K562 (cell line): ENCODE results near the gene RBL1. TPM values are rescaled to one million over a fixed set of nuclear protein-coding genes. Genes with fewer than 3 reads are reported as not detected.

Source experiments
- CREB1 ChIP-seq, 2 experiments: sonication (generic) in 1 of 2; formaldehyde crosslinking in 1 of 2; IDR thresholded peaks; 2 replicates each; pipeline versions ENCODE4 v1.6.1 to v1.8.0; 2012 to 2022; ENCODE audit warnings: inconsistent platforms in 1 of 2, mild to moderate bottlenecking in 1 of 2, missing genetic modification reagents in 1 of 2, moderate library complexity in 1 of 2
- GABPB1 ChIP-seq: sonication (generic); formaldehyde crosslinking; IDR thresholded peaks from 2 replicates; pipeline ENCODE4 v1.8.0; 2022; ENCODE audit warnings: mild to moderate bottlenecking, missing genetic modification reagents
- HNRNPLL ChIP-seq: fragments of 200-400 bp; formaldehyde crosslinking; IDR thresholded peaks from 2 replicates; pipeline ENCODE4 v1.6.1; 2017; ENCODE audit warnings: low read length, low read depth, mild to moderate bottlenecking; ENCODE audit not compliant: poor library complexity, severe bottlenecking
- KDM5B ChIP-seq: fragments of 200-600 bp; sonication (generic); IDR thresholded peaks from 2 replicates; pipeline ENCODE4 v1.6.1; 2012; ENCODE audit warnings: low read depth, mild to moderate bottlenecking, moderate library complexity, low read length, control low read depth, inconsistent platforms; ENCODE audit not compliant: insufficient replicate concordance
- NFE2 ChIP-seq: IDR thresholded peaks from 2 replicates; pipeline ENCODE4 v1.6.1; 2014; ENCODE audit warnings: antibody characterized with exemption, low read depth
- PCBP1 ChIP-seq: fragments of 200-400 bp; formaldehyde crosslinking; IDR thresholded peaks from 2 replicates; pipeline ENCODE4 v1.6.1; 2018; ENCODE audit warnings: mild to moderate bottlenecking, low read depth, low read length; ENCODE audit not compliant: poor library complexity, severe bottlenecking
- POLR2A ChIP-seq: fragments of 450-650 bp; conservative IDR thresholded peaks from 2 replicates; pipeline ENCODE4 v1.6.1; 2016
- POU5F1 ChIP-seq: fragments of 150-350 bp; IDR thresholded peaks from 2 replicates; pipeline ENCODE4 v1.6.1; 2014; ENCODE audit warnings: borderline replicate concordance, low read length, low read depth, mild to moderate bottlenecking; ENCODE audit not compliant: partially characterized antibody
- SAP30 ChIP-seq: fragments of 200-600 bp; sonication (generic); IDR thresholded peaks from 2 replicates; pipeline ENCODE4 v1.6.1; 2012; ENCODE audit warnings: borderline replicate concordance, low read depth, mild to moderate bottlenecking, moderate library complexity, low read length, control low read depth, inconsistent platforms; ENCODE audit not compliant: insufficient read depth, poor library complexity, severe bottlenecking
- SIN3A ChIP-seq, 2 experiments: fragments of 150-350 bp in 1 of 2; IDR thresholded peaks; 2 replicates each; pipeline ENCODE4 v1.6.1; 2011 to 2016; ENCODE audit warnings: borderline replicate concordance in 2 of 2, low read depth in 2 of 2, low read length in 2 of 2, mild to moderate bottlenecking in 2 of 2, moderate library complexity in 2 of 2; ENCODE audit not compliant: control insufficient read depth in 1 of 2
- SIN3B ChIP-seq: fragments of 450-650 bp; IDR thresholded peaks from 2 replicates; pipeline ENCODE4 v1.6.1; 2017; ENCODE audit warnings: low read depth, mild to moderate bottlenecking, moderate library complexity
- SMARCC2 ChIP-seq: fragments of 450-650 bp; IDR thresholded peaks from 2 replicates; pipeline ENCODE4 v1.6.1; 2017; ENCODE audit warnings: antibody characterized with exemption, moderate library complexity, mild to moderate bottlenecking, low read depth
- SMC3 ChIP-seq: conservative IDR thresholded peaks from 2 replicates; pipeline ENCODE4 v1.6.1; 2011; ENCODE audit warnings: low read depth, low read length, improper control_type of control experiment; ENCODE audit not compliant: insufficient read depth
- TCF7 ChIP-seq: sonication (generic); IDR thresholded peaks from 2 replicates; pipeline ENCODE4 v1.6.1; 2016; ENCODE audit warnings: antibody characterized with exemption, borderline replicate concordance
- ZBTB7A ChIP-seq: IDR thresholded peaks from 2 replicates; pipeline ENCODE4 v1.6.1; 2011; ENCODE audit warnings: low read depth, mild to moderate bottlenecking, low read length, moderate library complexity, borderline replicate concordance; ENCODE audit not compliant: control insufficient read depth
- ZEB2 ChIP-seq: fragments of 450-650 bp; IDR thresholded peaks from 2 replicates; pipeline ENCODE4 v1.6.1; 2016
- ZNF830 ChIP-seq: fragments of 250-450 bp; sonication (Bioruptor Pico); IDR thresholded peaks from 2 replicates; pipeline ENCODE4 v1.5.0; 2021; ENCODE audit warnings: mild to moderate bottlenecking
- polyA plus RNA-seq, 8 experiments: library from polyadenylated mRNA; depleted of rRNA in 4 of 8; stranded (reverse) in 5 of 8; unstranded in 3 of 8; fragments of >200 nt; fragmentation: Nextera tagmentation in 2 of 8; fragmentation: Illumina TruSeq in 1 of 8; extraction: Ambion mirVana in 2 of 8; extraction: Trizol in 1 of 8; gene quantifications; 2 replicates each; pipeline versions ENCODE4 v1.2.1 to v1.2.3, GENCODE V29; 2011 to 2014; ENCODE audit warnings: inconsistent platforms in 1 of 8, missing spikeins in 1 of 8
- total RNA-seq, 7 experiments: library from RNA; depleted of rRNA in 6 of 7; stranded (reverse); fragments of >200 nt in 6 of 7; fragmentation: Illumina TruSeq in 2 of 7; extraction: Trizol in 2 of 7; gene quantifications; 2 replicates each; pipeline versions ENCODE4 v1.2.1 to v1.2.3, GENCODE V29; 2011 to 2021; ENCODE audit warnings: low replicate concordance in 1 of 7
- TF ChIP-seq, protein P1 (sequence below): sonication (generic); formaldehyde crosslinking; IDR thresholded peaks from 2 replicates; pipeline ENCODE4 v1.8.0; 2022; ENCODE audit warnings: missing genetic modification reagents, mild to moderate bottlenecking, moderate library complexity, borderline replicate concordance
- TF ChIP-seq, protein P2 (sequence below): sonication (generic); formaldehyde crosslinking; IDR thresholded peaks from 2 replicates; pipeline ENCODE4 v1.8.1; 2023; ENCODE audit warnings: mild to moderate bottlenecking, missing genetic modification reagents
- TF ChIP-seq, protein P3 (sequence below), 2 experiments: IDR thresholded peaks; 2 replicates each; pipeline ENCODE4 v1.6.1; 2012; ENCODE audit warnings: improper control_type of control experiment in 2 of 2, low read depth in 2 of 2, low read length in 2 of 2, borderline replicate concordance in 1 of 2

RBL1 gene
- total and polyA plus RNA-seq, 9 of the 15 experiments (the other 6 are each of a cell fraction or from before 2014, with no cell fraction given): 4.0 to 25.9 (median 15.6) TPM

DNA sequence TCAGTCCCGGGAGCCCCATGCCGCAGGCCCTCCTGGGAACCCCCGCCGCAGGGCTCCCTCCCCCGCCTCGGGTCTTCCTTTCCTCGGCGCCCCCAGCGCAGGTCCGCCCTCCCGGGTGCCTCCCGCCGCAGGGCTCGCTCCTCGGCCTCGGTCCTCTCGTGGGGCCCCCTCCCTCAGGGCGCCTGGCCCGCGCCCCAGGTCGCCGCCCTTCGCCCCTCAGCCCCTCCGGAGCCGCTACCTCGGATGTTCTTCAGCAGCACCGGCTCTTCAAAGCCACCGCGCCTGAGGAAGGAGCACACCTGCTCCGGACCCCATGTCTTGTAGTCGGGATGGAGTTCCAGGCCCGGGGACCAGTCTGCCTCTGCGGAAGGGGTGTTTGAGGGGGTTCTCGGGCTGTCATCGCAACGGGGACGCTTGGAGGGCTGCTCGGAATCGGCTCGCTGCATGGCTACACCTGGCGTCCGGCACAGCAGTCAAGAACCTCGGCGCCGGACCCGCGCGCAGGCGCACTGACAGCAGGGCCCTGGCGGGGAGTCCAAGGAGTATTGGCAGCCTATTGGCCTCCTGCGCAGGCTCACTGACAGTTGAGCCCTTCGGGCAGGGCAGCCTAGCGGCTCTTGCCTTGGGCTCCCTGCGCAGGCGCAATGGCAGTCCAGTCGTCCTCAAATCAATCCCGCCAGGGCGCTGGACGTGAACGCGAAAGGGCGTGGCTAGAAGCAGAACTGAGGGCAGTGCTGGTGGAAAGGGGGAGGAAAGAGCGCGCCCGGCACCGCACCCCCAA lies 144.4 kb downstream of the RBL1 start, which contains the start of gene SAMHD1 (continued):
- TF ChIP-seq GABPB1 (CRISPR knock-in tag) (peak; percentile 38; the same call in 1 of the 2 replicates), ZBTB7A (peak; percentile 77; the same call in 1 of the 2 replicates), PCBP1 (peak; percentile 61), SIN3A (IDR thresholded peaks at IDR 0.05; ENCODE audit: borderline replicate concordance in 2 of 2, control insufficient read depth in 1 of 2, low read depth in 2 of 2, low read length in 2 of 2) (peak in 1 of 2 experiments; percentile 42; a peak in 1 of 4 replicates), POLR2A (peak; percentile 84), SIN3B (0 out of 2 replicates have a peak, but pooled peaks have one; percentile 38), CREB1 (IDR thresholded peaks at IDR 0.05) (0 out of 2 replicates have a peak, but pooled peaks have one; percentile 30), CREB1 (CRISPR knock-in tag; IDR thresholded peaks at IDR 0.05) (peak; percentile 53), NFE2 (0 out of 2 replicates have a peak, but pooled peaks have one; percentile 1), TCF7 (peak; percentile 72), HNRNPLL (peak; percentile 27), ZNF830 (no peak), KDM5B (peak; percentile 61), SAP30 (peak; percentile 78), SMC3 (0 out of 2 replicates have a peak, but pooled peaks have one; percentile 6), POU5F1 (peak; percentile 87), ZEB2 (peak; percentile 76), SMARCC2 (no peak)
- TF ChIP-seq, protein P1, sequence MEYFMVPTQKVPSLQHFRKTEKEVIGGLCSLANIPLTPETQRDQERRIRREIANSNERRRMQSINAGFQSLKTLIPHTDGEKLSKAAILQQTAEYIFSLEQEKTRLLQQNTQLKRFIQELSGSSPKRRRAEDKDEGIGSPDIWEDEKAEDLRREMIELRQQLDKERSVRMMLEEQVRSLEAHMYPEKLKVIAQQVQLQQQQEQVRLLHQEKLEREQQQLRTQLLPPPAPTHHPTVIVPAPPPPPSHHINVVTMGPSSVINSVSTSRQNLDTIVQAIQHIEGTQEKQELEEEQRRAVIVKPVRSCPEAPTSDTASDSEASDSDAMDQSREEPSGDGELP (CRISPR knock-in tag): peak; percentile 76; the same call in 1 of the 2 replicates
- TF ChIP-seq, protein P2, sequence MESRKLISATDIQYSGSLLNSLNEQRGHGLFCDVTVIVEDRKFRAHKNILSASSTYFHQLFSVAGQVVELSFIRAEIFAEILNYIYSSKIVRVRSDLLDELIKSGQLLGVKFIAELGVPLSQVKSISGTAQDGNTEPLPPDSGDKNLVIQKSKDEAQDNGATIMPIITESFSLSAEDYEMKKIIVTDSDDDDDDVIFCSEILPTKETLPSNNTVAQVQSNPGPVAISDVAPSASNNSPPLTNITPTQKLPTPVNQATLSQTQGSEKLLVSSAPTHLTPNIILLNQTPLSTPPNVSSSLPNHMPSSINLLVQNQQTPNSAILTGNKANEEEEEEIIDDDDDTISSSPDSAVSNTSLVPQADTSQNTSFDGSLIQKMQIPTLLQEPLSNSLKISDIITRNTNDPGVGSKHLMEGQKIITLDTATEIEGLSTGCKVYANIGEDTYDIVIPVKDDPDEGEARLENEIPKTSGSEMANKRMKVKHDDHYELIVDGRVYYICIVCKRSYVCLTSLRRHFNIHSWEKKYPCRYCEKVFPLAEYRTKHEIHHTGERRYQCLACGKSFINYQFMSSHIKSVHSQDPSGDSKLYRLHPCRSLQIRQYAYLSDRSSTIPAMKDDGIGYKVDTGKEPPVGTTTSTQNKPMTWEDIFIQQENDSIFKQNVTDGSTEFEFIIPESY (CRISPR knock-in tag): 0 out of 2 replicates have a peak, but pooled peaks have one; percentile 12
- TF ChIP-seq, protein P3, sequence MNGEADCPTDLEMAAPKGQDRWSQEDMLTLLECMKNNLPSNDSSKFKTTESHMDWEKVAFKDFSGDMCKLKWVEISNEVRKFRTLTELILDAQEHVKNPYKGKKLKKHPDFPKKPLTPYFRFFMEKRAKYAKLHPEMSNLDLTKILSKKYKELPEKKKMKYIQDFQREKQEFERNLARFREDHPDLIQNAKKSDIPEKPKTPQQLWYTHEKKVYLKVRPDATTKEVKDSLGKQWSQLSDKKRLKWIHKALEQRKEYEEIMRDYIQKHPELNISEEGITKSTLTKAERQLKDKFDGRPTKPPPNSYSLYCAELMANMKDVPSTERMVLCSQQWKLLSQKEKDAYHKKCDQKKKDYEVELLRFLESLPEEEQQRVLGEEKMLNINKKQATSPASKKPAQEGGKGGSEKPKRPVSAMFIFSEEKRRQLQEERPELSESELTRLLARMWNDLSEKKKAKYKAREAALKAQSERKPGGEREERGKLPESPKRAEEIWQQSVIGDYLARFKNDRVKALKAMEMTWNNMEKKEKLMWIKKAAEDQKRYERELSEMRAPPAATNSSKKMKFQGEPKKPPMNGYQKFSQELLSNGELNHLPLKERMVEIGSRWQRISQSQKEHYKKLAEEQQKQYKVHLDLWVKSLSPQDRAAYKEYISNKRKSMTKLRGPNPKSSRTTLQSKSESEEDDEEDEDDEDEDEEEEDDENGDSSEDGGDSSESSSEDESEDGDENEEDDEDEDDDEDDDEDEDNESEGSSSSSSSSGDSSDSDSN (IDR thresholded peaks at IDR 0.05; ENCODE audit: borderline replicate concordance in 1 of 2, low read depth in 2 of 2, low read length in 2 of 2): peak; percentile 17 to 67; a peak in 2 of 4 replicates
